ENCODE results near the gene UNC13C.

DNA sequence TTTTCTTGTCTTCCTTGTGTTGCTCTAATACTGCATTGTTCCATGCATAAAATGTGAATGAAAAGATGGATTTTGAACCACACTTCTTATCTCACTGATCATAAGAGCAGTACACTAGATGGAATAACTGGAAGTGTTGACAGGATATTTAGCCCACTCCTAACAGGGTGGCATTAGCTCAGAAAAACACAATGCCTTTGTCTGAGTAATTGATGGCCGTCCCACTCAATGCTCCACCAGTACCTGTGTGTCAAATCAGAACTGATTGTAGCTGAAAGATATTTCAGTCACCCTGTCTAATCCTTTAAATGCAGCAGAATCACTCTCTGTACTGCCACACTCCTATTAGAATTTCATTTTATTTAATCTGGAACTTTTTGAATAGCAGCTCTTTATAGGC, 526.5 kb downstream of the UNC13C start:
- TF ChIP-seq, protein P1, sequence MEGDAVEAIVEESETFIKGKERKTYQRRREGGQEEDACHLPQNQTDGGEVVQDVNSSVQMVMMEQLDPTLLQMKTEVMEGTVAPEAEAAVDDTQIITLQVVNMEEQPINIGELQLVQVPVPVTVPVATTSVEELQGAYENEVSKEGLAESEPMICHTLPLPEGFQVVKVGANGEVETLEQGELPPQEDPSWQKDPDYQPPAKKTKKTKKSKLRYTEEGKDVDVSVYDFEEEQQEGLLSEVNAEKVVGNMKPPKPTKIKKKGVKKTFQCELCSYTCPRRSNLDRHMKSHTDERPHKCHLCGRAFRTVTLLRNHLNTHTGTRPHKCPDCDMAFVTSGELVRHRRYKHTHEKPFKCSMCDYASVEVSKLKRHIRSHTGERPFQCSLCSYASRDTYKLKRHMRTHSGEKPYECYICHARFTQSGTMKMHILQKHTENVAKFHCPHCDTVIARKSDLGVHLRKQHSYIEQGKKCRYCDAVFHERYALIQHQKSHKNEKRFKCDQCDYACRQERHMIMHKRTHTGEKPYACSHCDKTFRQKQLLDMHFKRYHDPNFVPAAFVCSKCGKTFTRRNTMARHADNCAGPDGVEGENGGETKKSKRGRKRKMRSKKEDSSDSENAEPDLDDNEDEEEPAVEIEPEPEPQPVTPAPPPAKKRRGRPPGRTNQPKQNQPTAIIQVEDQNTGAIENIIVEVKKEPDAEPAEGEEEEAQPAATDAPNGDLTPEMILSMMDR (IDR thresholded peaks at IDR 0.05): no peak
- TF ChIP-seq POLR2AphosphoS5 (IDR thresholded peaks at IDR 0.05) (no peak), EP300 (IDR thresholded peaks at IDR 0.05) (no peak), POLR2A (IDR thresholded peaks at IDR 0.05) (no peak)
